ENCODE results near the gene RTBDN.

GRCh38 chr19:12864721-12865715 lies 30.6 kb upstream of the RTBDN start:
- TF ChIP-seq CTCF (IDR thresholded peaks at IDR 0.05) (no peak), RAD21 (IDR thresholded peaks at IDR 0.05; ENCODE audit: low read length) (no peak), MXI1 (IDR thresholded peaks at IDR 0.05; ENCODE audit: low read depth, low read length) (no peak), EP300 (IDR thresholded peaks at IDR 0.05; ENCODE audit: borderline replicate concordance in 1 of 2, low read depth in 1 of 2, low read length in 1 of 2) (no peak)

Data from SK-N-SH (cell line).